MCF 10A (cell line): ENCODE data around the gene SLAMF1. TPM values are rescaled to one million over a fixed set of nuclear protein-coding genes. Genes with fewer than 3 reads are reported as not detected.

Experiments
- BruUV-seq: library from RNA; stranded (reverse); fragments of 400-500 nt; replicated peaks from 2 replicates; lab custom pipeline; 2021; lab: Mats Ljungman, UMichigan
- CTCF ChIA-PET: fragments of 300-600 bp; sonication (Branson Sonifier 250); formaldehyde crosslinking; extraction: SDS; loops from one replicate; lab custom pipeline; 2021; ENCODE audit warnings: antibody characterized with exemption, inconsistent platforms; lab: Yijun Ruan, JAX
- POLR2A ChIA-PET: fragments of 300-600, 350-650 bp; sonication (Branson Sonifier 250); formaldehyde crosslinking; extraction: SDS; loops from one replicate; lab custom pipeline; 2020; ENCODE audit warnings: antibody characterized with exemption, inconsistent platforms; lab: Yijun Ruan, JAX
- DNase-seq: peaks from one replicate; pipeline ENCODE4 v3.0.0-alpha.2; 2018; ENCODE audit not compliant: unreplicated experiment
- H3K27ac Mint-ChIP-seq: one replicate; pipeline ENCODE4 v1.8.0; 2022; ENCODE audit warnings: mild to moderate bottlenecking, low read depth, mixed read lengths; ENCODE audit not compliant: unreplicated experiment
- H3K27me3 Mint-ChIP-seq: one replicate; pipeline ENCODE4 v1.8.0; 2022; ENCODE audit warnings: mixed read lengths; ENCODE audit not compliant: insufficient read depth, unreplicated experiment
- H3K36me3 Mint-ChIP-seq: one replicate; pipeline ENCODE4 v1.8.0; 2022; ENCODE audit warnings: mild to moderate bottlenecking, moderate library complexity, mixed read lengths; ENCODE audit not compliant: insufficient read depth, unreplicated experiment
- H3K4me1 Mint-ChIP-seq: one replicate; pipeline ENCODE4 v1.8.0; 2022; ENCODE audit warnings: mixed read lengths; ENCODE audit not compliant: insufficient read depth, unreplicated experiment
- H3K4me3 Mint-ChIP-seq: one replicate; pipeline ENCODE4 v1.8.0; 2022; ENCODE audit warnings: mild to moderate bottlenecking, moderate library complexity, mixed read lengths; ENCODE audit not compliant: unreplicated experiment
- H3K9me3 Mint-ChIP-seq: one replicate; pipeline ENCODE4 v1.8.0; 2022; ENCODE audit warnings: mixed read lengths; ENCODE audit not compliant: unreplicated experiment
- CTCF ChIP-seq: fragments of 200-600 bp; IDR thresholded peaks from one replicate; pipeline ENCODE4 v1.8.0; 2022; ENCODE audit warnings: antibody characterized with exemption, mild to moderate bottlenecking; ENCODE audit not compliant: unreplicated experiment
- intact Hi-C: fragments of 100-400 bp; cut with micrococcal nuclease; formaldehyde crosslinking; loops from 2 replicates; pipeline ENCODE4 v1.14.1; 2022
- total RNA-seq: library from RNA; stranded (reverse); gene quantifications from 2 replicates; pipeline ENCODE4 v1.2.3, GENCODE V29; 2022

The SLAMF1 gene
- total RNA-seq, 1 experiment from 2014 or later = not detected

DNA sequence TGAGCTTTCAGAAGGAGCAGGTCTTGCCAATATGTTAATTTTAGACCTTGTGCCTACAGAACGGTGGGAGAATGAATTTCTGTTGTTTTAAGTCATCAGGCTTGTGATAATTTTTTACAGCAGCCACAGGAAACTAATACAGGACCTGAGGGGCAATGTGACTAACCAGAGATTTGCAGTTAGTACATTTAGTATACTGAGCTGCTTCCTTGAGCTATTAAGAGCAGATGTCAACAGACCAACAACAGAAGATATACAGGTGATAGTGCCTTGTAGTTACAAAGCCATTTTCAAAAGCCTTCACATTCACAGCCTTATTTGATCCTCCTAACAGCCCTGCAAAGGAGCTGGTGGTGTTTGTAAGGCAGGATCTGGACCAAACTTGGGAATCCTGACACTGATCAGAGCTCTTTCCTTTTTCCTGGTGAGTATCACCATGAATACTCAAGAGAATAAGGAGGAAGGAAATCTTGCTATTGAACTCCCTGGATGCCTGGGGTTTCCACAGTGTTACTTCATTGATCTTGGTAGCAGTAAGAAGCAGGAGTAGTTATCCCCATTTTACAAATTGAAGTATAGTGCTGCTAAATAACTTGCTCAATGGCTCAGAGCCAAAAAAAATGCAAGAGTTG is 4.7 kb upstream of the SLAMF1 start:
- ChIA-PET POLR2A (no interaction called here), CTCF (interaction anchor here (0.6 to 0.9 kb wide), 4 partner anchors 23 to 541 kb away, joined by 3 to 4 read pairs (median 4); no protein-coding TSS in a partner anchor)
- no peak for DNase-seq
- peaks cover 3% of the 10 kb centered on the region for H3K4me1 Mint-ChIP-seq
- no peak overlapping the region for H3K27ac Mint-ChIP-seq
- intact Hi-C loops = no loop called here
- no peak overlapping the region for H3K4me3 Mint-ChIP-seq
- peaks cover 6% of the 10 kb centered on the region for H3K36me3 Mint-ChIP-seq
- H3K27me3 Mint-ChIP-seq = no peaks in the 10 kb centered on the region
- no peak for TF ChIP-seq CTCF
- no peaks in the 10 kb centered on the region for H3K9me3 Mint-ChIP-seq
- BruUV-seq = no TSS peak

DNA sequence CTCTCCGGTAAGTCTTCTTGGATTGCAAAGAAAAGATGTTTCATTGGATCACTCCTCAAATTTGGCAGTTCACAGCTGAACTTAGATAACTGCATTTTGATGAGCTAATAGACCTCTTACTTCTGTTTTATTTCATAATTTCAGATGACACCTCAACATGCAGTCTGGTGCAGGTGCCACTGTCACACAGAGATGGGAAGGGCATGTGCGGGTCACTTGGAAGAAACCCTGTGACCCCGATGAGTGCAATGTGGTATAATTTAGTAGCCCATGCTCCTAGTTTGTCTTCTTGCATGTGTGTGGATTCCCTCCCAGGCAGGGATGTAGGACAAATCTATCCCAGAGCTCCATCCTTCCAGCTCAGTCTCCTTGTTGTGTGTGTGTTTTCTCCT is 481 bp upstream of the SLAMF1 start:
- Mint-ChIP-seq H3K27ac (no peak overlapping the region), H3K4me1 (no peaks in the 10 kb centered on the region), H3K9me3 (no peaks in the 10 kb centered on the region), H3K36me3 (peaks cover 6% of the 10 kb centered on the region), H3K27me3 (no peaks in the 10 kb centered on the region), H3K4me3 (no peak overlapping the region)
- TF ChIP-seq CTCF = no peak
- intact Hi-C loops = no loop called here
- CTCF ChIA-PET = interaction anchor here (0.5 to 1.5 kb wide), 6 partner anchors 13 to 1151 kb away, joined by 3 to 4 read pairs (median 4); no protein-coding TSS in a partner anchor
- no TSS peak for BruUV-seq
- POLR2A ChIA-PET = no interaction called here
- no peak for DNase-seq

DNA sequence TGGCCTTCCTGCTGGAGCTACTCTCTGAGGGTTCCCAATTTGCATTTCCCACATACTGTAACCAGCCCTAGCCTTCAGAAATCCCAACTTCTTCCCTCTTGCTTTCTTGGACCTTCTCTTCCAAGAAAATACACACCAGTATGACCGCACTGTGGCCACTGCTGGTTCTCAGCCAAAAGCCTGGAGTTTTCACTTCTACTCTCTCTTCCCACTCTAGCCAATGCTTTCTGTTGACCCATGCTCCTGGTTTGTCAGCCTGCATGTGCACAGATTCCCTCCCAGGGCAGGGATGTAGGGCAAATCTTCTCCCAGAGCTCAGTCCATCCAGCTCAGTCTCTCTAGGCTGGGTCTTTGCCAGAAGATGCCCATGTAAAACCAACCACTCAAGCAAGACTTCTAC is 664 bp downstream of the SLAMF1 start:
- no peak for TF ChIP-seq CTCF
- no peaks in the 10 kb centered on the region for H3K9me3 Mint-ChIP-seq
- ChIA-PET POLR2A (no interaction called here), CTCF (no interaction called here)
- no peaks in the 10 kb centered on the region for H3K4me1 Mint-ChIP-seq
- H3K27ac Mint-ChIP-seq = no peak overlapping the region
- peaks cover 4% of the 10 kb centered on the region for H3K36me3 Mint-ChIP-seq
- no TSS peak for BruUV-seq
- no peaks in the 10 kb centered on the region for H3K27me3 Mint-ChIP-seq
- no peak for DNase-seq
- intact Hi-C loops = no loop called here
- H3K4me3 Mint-ChIP-seq = no peak overlapping the region

GRCh38 chr1:160645386-160646130 is 1.3 kb downstream of the SLAMF1 start:
- POLR2A ChIA-PET = no interaction called here
- DNase-seq = no peak
- H3K4me1 Mint-ChIP-seq = no peaks in the 10 kb centered on the region
- no peaks in the 10 kb centered on the region for H3K27me3 Mint-ChIP-seq
- H3K9me3 Mint-ChIP-seq = no peaks in the 10 kb centered on the region
- H3K27ac Mint-ChIP-seq = no peak overlapping the region
- no peak overlapping the region for H3K4me3 Mint-ChIP-seq
- CTCF ChIA-PET = interaction anchor here (1.2 kb wide), 1 partner anchor 16 kb away, joined by 3 read pairs; no protein-coding TSS in a partner anchor
- intact Hi-C loops = no loop called here
- TF ChIP-seq CTCF = no peak
- no TSS peak for BruUV-seq
- H3K36me3 Mint-ChIP-seq = no peaks in the 10 kb centered on the region
